Activated effector memory CD4-positive, alpha-beta T cell treated with Interleukin-2 at 50 U/mL for 16 hours (primary cell): ENCODE measurements around the gene IFNA17.
"Not testable (repeated sequence)": the region's sequence is repeated elsewhere in the genome, so short reads cannot be mapped to it uniquely, and the experiment has no call there.

ENCODE experiments used
- DNase-seq: peaks from one replicate; pipeline ENCODE4 v3.0.0-alpha.2; 2020

The IFNA17 gene

DNA sequence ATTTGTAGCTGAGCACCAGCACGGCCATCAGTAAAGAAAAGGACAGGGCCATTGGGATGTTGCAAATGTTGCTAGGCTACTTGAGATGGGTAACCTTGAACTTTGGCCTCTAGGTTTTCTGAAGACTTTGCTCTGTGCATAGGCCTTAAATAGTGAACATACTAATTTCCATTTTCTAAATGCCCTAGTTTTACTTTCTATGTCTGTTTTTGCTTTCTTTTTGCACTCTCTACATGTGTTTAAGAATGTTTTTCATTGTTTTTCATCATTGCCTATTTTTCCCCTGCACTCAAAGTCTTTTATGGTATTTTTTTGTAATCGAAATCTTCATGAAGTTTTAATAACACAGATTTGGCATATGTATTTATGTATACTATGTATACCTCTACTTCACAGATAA lies at the start of gene IFNA17:
Gene IFNA17, minus strand, starts transcription at position 101 of the 400 bp plus-strand sequence. Its CDS starts 49 bp downstream, at position 52.
- no peak for DNase-seq

DNA sequence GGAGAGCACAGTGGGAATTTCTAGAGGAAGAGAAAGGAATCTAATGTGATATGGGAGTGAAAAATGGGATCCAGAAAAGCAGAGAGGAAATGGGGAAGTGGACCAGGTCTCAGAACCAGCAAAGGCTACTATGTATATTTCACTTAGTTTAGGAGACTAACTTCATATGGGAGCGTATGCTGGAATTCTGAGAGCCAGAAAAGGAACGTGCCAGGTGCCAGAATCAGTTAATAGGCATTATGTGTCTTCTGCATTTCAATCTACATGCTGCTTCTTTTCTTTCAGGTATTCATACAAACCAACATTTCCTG lies 40.3 kb upstream of the IFNA17 start:
- DNase-seq = no peak

DNA sequence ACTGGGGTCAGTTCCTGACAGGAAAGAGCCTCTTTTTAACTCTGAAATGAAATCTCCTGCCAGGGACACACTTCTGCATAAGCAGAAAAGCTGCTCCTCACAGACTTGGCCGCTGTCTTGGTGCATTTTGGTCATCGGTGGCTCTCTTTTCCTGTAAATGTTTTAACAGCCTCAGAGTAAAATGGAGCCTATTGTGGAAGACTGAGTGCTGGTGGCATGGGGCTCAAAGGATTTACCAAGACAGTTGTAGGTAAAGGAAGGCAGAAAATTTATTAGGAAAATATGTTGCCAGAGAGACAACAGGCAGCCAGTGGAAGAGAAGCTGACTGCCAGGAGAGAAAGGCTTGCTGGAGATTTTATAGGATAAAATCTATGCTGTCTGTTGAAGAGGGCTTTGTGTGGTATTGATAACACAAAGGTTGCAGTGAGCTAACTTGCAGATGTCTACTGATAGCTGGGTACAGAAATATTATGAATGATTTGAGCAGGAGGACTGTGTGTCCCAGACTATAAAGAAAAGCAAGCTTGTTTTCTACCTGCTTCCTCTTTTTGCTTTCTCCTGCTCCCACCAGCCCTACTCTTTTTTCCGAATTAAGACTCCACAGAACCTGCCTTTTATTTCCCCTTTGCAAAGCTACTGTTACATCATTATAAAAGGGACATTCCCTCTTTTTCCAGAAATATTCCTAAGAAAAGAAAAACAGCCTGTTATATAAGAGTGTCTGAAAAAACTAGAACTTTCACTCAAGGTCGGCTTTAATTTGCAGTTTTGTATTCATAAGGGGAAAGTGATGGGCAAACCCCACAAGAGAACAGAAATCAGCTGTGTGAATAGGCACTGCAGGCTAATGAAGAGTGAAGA lies 39.7 kb upstream of the IFNA17 start:
- no peak for DNase-seq

- no peak for DNase-seq
Observed at GRCh38 chr9:21266733-21267484, 38.9 kb upstream of the IFNA17 start.

DNA sequence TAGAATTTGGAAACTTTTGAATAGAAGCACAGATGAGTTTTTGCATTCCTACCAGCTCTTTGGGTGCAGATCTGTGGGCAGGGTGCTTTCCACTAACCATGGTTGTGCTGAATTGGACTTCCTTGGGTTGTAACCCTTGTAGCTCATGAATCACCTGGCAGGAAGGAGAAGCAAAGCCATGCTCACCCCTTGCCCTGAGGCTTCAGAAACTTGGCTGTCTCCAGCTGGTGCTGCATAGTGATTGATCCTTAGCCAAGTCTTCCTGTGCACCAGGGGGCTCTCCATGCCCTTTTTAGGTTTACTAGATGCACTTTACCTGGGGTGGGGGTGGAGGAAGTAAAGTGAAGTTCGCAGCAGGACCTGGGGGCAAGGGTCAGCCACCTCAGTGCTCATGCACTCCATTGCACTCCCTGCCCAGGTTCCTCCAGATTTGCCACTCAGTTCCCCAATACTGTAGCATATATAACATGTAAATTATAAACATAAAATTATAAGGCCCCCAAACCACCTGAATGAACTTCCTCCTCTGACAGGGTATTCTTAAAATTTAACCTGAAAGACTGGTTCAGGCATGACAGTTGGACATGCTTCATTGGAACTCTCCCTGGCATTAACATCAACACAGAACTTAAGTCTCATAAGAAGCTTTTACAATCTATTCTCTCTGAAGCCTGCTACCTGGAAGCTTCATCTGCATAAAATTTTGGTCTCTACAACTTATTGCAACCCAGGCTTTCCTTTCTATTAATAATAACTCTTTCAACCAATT lies 37.6 kb upstream of the IFNA17 start:
- no peak for DNase-seq

GRCh38 chr9:21255538-21256212 lies 27.7 kb upstream of the IFNA17 start:
- no peak for DNase-seq

DNA sequence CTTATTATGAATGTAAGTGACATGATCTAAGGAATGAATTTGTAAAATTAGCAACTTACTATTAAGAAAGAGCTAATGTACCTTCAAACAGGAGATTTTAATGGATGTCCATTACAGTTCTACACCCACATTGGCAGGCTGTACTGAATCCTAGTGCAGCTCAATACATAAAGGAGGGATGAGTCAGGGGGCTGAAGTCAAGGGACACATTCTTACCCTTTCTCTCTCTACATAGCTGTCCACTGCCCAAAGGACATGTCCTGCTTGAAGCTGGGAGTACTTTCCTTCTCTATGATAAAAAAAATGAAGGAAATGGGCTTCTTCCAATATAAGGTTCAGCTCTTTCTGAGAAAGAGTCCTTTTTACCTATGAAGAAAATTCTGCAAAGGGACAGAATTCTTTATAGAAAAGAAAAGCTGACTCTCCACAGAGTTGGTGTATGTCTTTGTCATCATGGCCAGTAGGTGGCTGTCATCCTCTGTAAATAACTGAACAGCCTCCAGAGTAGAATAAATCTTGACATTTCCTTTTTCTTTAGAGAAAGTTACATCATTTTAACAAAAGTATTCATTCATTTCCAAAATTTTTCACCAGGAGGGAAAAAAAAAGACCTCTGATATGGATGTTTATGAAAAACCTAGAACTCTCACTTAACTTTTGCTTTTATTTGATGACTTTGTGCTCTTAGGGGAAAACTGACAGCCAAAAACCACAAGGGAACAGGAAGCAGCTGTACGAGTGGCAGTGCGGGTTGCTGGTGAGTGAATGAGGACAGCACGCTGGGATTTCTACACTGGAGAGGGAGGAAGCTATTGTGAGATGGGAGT lies 24.9 kb upstream of the IFNA17 start:
- DNase-seq = no peak

DNA sequence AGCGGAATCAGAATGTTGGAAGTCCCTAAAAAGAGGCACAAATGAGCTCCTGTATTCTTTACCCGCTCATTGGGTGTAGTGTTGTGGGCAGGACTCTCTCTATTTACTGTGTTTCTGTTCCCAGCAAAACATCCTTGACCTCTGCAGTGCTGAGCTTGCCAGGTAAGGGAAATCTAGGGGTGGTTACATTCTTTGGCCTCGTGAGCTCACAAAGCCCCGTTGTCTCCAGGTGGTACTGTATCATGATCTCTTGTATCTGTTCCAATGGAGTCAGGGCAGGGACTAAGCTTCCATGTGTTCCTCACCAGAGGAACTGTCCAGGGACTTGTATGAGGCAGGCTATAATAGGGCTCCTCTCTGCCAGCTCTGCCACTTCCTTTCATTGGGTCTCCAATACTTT lies 23.6 kb upstream of the IFNA17 start:
- no peak for DNase-seq

DNA sequence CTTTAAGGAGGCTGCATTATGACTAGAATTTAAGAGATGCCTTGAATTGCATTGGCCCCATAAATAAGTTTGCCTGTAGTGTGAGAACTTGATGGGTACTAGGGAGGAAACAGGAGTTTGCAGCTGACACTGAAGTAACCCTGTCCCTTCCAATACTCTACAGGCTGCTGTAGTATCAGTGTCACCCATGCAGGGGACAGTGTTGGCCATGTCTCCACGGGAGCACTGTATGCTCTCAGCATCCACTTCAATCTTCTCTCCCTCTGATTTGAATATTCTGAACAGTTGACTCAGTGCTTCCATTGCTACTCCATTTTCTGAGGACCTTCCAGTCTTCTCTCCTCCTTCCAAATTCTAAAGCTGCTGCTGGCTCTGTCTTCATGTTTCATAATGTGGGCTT lies 23.2 kb upstream of the IFNA17 start:
- DNase-seq = no peak

- DNase-seq = no peak
Observed at GRCh38 chr9:21244836-21245235, 16.8 kb upstream of the IFNA17 start.

DNA sequence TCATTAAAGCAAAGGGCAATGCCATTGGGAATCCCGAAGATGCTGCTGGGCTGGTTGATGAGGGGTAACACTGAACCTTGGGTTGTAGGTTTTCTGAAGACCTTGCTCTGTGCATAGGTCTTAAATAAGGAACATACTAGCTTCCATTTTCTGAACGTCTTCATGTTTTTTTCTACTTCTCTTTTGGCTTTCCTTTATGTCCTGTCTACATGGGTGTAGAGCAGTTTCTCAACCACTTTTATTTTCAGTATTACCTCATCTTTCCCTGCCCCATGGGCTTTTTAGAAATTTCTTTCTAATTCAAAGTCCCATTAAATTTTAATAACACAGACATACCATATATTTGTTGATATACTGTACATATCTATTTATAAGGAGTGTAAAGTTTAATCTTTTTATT lies 11.9 kb upstream of the IFNA17 start, which contains the start of gene IFNA14:
Gene IFNA14, minus strand, starts transcription at position 95 of the 400 bp plus-strand sequence. Its CDS starts 70 bp downstream, at position 25.
- no peak for DNase-seq

GRCh38 chr9:21236360-21236714 lies 8.3 kb upstream of the IFNA17 start:
- DNase-seq = not testable (repeated sequence)

GRCh38 chr9:21235468-21236359 lies 7.7 kb upstream of the IFNA17 start:
- DNase-seq = not testable (repeated sequence)

DNA sequence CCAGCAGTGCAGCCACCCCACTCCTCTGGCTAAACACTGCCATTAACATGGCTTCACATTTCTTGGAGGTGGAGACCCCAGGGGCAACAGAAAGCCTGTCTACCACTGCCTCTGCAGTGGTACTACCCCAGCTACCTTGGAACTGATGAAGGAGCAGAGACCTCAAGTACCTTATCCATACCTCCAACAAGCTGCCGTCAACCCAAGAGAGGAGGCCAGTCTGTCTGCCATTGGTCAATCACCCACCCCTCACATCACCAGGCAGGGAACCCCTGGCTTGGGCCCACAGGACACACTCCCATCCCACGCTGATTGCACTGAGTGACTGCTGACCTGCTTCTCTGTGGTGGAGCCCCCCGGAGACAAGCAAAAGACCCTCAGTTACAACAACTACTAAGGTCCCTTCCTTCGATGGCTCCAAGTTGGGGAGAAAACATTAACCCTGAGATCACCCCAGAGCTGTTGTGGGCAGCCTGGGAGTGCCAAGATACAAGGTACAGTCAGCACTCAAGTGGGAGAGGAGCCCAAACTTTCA lies 6.2 kb upstream of the IFNA17 start:
- DNase-seq = no peak

- no peak for DNase-seq
Observed at GRCh38 chr9:21233258-21233657, 5.2 kb upstream of the IFNA17 start.

DNA sequence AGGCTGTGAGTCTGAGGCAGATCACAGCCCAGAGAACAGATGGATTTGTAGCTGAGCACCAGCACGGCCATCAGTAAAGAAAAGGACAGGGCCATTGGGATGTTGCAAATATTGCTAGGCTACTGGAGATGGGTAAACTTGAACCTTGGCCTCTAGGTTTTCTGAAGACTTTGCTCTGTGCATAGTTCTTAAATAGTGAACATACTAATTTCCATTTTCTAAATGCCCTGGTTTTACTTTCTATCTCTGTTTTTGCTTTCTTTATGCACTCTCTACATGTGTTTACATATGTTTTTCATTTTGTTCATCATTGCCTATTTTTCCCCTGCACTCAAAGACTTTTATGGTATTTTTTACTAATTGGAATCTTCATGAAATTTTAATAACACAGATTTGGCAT lies 10.8 kb downstream of the IFNA17 start, which contains the start of gene IFNA16:
Gene IFNA16, minus strand, starts transcription at position 101 of the 400 bp plus-strand sequence. Its CDS starts 6 bp downstream, at position 95.
- DNase-seq = not testable (repeated sequence)

- DNase-seq = not testable (repeated sequence)
Observed at GRCh38 chr9:21213411-21214326, 14.4 kb downstream of the IFNA17 start.

DNA sequence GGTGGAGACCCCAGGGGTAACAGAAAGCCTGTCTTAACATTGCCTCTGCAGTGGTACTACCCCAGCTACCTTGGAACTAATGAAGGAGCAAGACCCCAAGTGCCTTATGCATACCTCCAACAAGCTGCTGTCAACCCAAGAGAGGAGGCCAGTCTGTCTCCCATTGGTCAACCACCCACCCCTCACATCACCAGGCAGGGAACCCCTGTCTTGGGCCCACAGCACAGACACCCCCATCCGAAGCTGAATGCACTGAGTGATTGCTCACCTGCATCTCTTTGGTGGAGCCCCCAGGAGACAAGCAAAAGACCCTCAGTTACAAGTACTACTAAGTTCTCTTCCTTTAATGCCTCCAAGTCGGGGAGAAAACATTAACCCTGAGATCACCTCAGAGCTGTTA lies 15.9 kb downstream of the IFNA17 start:
- not testable (repeated sequence) for DNase-seq

GRCh38 chr9:21210782-21211181 lies 17.2 kb downstream of the IFNA17 start:
- DNase-seq = not testable (repeated sequence)
